Stimulated activated CD8-positive, alpha-beta memory T cell treated with anti-CD3 and anti-CD28 coated beads, Interleukin-12 subunit alpha, Interleukin-12 subunit beta, amount 100 ng/mL, for 24 hours (primary cell): ENCODE measurements around the gene CD300H.

Source experiments
- DNase-seq: peaks from one replicate; pipeline ENCODE4 v3.0.0-alpha.2; 2020; ENCODE audit errors: extremely low read depth

CD300H gene

DNA sequence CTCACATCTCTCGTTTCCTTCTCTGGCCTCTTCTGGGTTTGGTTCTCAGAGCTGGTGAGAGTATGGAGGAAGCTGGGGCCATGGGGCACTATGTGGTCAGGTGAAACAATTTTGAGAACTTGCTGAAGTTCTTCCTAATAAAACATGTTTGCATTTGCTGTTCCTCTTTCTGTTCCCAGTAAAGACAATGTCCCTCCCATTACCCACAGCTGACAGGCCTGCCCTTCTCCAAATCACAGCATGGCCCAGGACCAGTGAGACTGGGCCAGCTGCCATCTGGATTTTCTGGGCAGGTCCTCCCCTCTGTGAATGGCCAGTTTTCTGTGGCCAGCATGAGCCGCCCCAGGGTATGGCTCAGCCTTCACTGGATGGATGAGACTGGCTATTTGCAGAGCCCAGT lies at the start of gene CD300H:
Gene CD300H, minus strand, starts transcription at position 113 of the 400 bp plus-strand sequence.
- DNase-seq, result no peak

DNA sequence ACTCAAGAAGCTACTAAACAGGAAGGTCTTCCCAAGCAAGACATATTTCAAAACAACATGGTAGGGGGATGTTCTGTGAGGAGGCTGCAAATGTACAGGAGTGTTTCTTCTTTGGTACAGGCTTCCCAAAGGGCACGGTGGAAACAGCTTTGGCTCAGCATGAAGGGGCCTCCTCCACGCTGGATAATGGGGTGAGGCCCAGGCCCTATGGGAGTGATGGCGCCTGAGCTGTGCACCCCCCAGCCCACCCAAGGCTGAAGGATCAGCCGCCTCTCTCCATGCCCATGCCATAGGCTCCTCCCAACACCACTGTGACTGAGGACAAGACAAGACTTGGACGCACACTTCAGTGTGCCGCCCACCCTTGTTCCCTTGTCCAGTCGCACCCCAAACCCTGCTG lies 49.4 kb upstream of the CD300H start:
- DNase-seq, result no peak

DNA sequence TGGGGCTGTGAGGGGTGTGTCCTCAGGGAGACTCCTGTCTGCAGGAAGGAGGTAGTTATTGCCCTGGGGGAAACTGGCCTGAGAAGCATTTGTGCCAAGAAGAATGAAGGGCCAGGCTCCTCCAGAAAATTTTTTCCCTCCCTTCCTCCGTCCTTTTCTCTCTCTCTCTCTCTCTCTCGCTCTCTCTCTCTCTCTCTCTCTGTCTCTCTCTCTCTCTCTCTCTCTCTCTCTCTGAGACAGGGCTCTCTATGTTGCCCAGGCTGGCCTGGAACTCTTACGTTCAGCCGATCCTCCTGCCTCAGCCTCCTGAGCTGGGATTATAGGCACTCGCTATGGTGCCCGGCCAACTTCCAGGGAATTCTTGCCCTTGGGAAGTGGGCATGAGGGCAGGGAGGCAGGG lies 44.7 kb upstream of the CD300H start:
- no peak for DNase-seq

DNA sequence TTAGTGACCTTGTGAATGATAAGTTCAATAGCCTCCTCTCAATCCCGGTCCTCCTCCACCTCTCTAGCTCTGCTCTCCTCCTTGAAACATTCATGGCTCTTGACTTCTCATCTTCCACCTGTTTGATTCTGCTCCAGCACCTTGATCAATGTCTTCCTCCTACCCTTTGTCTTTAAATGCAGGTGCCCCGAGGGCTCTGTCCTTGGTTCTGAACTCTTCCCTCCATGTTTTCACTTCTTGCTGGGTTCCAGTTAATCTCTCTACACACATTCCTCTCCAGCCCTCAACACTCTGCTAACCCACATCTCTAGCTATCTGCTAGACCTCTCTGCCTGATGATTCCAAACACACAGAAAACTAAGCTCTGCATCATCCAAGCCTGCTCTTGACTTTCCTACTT lies 42.8 kb upstream of the CD300H start:
- DNase-seq, result no peak

DNA sequence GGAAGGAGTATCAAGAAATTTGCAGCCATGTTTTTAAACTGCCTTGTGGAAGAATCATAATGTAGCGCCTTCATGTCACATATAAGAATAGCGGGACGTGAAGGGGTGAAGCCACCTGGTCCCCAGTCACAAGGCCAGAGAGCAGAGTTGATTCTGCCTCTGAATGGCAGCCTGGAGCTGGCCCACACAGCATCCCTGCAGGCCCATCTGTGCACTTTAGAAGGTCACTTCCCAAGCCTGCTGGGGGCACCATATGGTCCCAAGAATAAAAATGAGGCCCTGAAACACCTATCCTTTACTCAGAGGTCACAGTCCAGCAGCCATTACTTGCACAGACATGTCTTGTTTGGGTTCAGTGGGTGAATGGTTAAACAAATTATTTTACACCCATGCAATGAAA lies 41.2 kb upstream of the CD300H start:
- no peak for DNase-seq

DNA sequence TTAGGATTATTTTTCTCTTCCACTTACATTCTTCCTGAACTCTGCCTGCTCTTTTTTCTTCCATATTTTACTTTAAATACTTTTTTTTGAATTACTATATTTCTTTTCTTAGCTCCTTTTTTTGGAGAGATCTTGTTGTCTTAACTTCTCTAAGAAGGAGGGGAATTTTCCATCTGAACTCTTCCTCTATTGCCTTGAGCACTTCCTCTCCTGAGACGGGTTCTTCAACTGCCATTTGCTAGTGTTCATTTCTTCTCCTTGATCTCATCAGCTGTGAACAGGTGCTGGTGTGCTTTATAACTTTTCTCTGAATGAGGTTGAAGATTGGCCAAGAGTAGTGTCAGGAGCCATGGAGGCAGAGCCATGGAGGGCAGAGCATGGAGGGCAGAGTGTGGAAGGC lies 39.9 kb upstream of the CD300H start:
- no peak for DNase-seq

DNA sequence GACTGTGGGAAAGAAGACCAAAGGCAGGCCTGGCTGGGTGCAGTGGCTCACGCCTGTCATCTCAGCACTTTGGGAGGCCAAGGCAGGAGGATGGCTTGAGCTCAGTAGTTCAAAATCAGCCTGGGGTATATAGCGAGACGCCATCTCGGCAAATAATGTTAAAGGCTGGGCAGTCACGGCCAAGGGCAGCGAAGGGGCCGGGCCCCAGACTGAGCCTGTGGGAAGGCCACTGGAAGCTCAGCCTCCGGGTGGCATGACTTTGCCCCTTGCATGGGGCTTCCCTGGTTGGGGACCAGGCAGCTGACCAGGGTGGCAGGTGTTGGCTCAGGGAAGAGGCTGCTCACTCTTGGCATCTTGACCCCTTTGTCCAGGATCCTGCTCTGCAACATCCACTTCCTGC lies 38.7 kb upstream of the CD300H start:
- DNase-seq, result no peak

DNA sequence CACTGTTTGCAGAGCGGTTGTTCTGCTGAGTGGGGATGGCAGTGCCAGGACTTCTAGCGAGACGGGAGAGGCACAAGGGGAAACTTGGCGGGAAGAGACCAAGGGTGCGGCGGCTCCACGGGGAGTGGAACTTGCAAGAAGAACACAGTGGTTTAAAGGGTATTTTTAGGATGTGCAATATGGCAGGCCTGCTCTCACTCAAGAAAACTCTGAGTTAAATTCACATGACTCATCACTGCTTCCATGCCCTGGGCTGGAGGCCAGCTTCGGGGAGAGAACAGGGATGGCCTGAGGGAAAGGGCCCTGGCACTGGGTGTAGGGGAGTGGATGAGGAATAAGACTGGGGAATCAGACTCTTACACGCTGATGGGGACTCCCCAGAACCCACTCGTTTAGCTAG lies 38.1 kb upstream of the CD300H start:
- DNase-seq, result no peak

DNA sequence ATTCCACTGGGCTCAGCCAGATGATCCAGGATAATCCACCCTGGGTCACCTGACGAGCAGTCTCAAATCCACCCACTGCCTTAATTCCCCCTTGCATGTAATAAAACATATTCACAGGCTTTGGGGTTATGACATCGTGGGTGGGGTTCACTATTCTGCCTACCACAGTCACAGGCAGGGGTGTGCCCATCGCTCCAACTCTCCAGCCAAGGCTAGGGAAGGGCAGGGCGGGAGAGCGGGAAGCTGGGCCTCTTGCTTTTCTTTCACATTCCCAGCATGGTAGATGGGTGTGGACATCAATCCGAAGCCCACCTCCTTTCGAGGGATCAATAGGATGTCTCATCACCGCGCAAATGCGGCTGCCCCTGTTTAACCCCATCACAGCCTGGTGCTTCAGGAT lies 37.5 kb upstream of the CD300H start:
- no peak for DNase-seq

DNA sequence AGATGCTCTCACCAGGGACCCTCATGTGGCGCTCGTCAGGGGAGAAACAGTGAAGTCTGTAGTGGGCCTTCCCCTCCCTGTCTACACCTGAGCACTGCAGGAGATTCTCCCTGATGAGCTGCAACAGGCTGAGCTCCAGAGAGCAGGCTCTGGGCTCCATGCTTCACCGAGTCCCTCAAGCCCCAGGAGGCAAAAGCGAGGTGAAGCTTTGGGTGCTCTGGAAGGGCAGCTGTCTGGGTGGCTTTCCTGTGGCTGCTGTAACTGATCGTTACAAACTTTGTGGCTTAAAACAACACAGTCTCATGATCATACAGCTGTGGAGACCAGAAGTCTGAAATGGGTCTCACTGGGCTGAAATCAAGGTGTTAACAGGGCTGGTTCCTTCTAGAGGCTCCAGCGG lies 36.9 kb upstream of the CD300H start:
- no peak for DNase-seq

DNA sequence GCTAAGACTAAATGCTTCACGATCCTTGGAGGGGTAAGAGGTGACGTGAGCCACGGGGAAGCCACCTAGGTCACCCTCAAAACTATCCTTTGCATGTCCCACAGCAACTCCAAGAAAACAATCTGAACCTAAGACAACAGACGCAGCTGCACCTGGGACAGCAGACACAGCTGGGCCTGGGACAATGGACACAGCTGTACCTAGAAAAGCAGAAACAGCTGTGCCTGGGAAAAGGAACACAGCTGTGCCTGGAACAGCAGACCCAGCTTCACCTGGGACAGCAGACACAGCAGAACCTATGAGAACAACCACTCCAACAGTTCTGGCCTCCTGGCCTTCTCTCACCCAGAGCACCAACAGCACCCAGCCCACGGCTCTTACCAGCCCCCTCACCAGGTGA lies 36.4 kb upstream of the CD300H start:
- no peak for DNase-seq

DNA sequence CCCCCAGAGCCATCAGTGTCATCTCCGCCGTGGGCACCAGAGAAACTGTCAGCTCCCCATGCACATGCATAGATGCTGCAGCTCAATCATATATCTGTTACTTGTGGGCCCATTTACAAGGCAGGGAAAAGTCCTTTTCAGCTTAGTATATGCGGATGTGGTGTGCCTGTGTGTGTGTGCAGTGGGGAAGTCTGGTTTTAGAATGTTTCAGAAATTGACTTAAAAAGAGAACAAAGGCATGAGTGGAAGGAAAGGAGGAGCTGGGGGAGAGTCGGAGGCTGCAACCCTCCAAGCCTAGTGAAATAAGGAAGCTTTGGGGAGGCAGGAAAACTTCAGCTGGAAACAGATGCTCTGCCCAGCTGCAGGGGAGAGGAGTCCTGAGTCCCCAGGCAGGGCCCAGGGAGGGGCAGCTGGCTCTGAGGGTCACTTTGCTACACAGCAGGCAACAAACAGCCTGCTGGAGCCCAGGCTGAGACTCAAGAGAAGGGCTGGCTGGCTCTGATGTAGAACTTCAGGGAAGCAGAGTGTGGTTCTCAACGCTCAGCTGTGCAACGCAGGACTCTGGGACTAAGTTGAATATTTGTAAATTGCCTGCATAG lies 35.8 kb upstream of the CD300H start:
- DNase-seq, result no peak

DNA sequence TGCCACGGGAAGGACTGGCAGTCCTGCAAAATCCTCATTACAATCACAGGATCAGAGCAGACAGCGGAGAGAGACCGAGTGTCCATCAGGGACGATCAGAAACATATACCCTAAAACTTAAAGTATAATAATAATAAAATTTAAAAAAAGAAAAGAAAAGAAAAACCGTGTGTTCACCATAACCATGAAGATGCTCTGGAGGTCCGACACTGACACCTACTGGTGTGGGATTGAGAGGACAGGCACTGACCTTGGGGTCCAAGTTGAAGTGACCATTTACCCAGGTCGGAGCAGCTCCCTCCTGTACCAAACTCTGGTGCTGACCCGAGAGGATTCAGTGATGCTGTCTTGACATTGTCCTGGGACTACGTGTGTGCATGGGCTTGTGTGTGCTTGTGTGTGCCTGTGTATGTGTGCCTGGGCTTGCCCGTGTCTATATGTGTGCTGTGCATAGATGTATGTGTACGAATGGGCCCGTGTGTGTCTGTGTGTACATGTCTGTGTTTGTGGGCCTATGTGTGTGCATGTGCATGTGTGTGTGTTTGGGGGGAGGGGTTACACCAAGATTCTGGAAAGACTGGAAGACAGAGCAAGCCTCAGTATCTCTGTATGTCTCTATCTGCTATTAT lies 34.7 kb upstream of the CD300H start:
- DNase-seq, result no peak

DNA sequence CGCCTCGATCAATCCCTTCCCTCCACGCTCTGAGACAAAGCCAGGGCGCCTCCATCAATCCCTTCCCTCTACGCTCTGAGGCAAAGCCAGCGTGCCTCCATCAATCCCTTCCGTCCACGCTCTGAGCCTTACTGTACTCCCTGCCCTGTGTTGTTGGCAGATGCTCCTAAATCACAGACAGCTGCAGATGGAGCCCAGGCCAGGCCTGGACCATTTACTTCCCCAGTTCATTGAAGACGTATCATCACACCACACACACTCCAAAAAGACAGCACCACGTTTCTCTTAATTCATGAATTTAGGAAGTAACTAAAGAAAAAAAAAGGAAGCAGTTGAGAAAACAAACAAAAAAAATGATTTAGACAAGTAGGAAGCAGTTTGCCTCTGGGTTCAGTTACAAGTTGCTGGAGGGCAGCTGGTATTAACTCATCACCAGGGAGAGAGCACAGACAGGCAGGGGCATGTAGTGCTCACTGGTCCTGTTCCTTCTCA lies 32.2 kb upstream of the CD300H start:
- no peak for DNase-seq

DNA sequence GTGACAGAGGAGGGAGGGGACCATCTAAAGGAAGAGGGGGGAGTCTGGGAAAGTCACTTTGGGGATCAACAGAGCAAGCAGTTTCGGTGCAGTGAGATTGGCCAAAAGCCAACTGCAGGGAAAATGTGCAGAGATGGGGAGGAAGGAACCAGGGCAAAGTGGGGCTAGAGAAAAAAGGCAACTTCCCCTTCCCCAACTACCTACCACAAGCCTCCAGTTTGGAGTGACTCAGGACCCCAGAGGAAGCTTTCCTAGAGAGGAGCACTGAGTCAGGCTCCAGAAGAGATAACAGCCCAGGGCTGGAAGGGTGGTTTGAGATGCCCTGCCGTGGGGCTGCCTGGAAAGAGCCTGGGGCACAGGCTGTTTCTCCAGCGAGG lies 31.7 kb upstream of the CD300H start:
- no peak for DNase-seq

DNA sequence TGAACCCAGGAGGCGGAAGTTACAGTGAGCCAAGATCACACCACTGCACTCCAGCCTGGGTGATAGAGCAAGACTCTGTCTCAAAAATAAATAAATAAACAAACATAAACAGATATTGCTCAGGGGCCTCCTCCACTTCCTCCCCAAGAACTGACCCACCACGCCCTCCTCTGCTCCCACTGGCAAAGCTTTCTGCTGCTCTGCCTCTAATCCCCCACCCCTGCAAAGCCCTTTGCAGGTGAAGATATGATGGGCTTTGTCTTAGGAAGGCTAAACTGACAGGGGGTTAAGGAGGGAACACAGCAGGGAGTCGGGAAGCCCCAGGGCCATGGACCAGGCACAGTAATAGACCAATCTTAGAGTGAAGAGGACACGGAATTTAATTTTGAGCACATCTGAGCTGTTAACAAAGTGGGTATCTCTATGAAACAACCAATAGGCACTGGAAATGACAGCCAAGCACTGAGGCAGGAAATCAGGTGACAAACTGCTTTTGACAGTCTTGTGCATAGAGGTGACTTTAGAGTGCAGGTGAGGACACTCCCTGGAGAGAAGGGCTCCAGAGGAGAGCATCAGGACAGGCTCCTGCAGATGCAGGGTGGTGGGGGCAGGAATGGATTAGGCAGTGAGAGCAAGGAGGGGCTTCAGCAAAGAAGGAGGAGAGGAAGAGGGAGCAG lies 31.2 kb upstream of the CD300H start:
- DNase-seq, result no peak

DNA sequence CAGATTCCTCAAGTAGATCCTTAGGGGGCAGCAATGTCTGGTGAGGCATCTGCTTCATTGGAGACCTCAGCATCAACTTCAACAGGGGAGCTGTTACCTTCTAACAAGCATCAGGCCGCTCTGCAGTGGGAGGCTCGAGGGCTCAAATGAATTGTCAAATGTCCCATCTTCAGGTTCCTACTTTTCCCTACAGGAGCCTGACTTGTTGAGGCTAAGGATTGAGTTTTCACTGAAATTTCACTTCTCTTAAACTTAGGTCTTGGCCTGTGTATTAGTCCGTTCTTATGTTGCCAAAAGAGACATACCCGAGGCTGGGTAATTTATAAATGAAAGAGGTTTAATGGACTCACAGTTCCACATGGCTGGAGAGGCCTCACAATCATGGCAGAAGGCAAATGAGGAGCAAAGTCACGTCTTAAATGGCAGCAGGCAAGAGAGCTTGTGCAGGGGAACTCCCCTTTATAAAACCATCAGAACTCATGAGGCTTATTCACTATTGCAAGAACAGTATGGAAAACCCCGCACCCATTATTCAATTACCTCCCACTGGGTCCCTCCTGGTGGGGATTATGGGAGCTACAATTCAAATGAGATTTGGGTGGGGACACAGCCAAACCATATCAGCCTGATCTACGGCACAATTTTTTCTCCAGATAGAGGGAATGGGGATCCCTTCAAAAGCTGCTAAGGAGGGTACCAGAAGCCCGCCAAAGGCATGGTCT lies 29.9 kb upstream of the CD300H start:
- DNase-seq, result no peak

DNA sequence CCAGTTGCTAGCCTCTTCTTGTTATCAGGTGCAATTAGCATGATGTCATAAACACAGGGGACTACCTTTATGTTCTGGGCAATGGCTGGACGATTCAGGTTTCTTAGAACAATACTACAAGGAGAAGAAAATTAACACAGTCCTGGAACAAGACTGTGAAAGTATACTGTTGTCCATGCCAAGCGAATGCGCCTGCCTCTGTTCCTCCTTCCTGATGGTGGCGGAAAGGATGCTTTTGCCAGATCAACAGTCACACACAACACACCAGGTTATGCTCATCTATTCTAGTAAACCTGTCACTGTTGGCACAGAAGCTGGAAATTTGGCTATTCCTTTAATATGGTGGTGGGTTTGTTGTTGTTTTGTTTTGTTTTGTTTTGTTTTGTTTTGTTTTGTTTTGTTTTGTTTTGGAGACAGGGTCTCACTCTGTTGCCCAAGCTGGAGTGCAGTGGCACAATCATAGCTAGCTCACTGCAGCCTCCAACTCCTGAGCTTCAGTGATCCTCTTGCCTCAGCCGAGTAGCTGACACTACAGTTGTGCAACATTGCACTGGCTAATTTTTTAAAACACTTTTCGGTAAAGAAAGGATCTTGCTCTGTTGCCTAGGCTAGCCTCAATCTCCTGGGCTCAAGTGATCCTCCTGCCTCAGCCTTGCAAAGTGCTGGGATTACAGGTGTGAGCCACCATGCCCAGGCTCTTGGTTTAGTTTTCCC lies 27.9 kb upstream of the CD300H start:
- DNase-seq, result no peak

DNA sequence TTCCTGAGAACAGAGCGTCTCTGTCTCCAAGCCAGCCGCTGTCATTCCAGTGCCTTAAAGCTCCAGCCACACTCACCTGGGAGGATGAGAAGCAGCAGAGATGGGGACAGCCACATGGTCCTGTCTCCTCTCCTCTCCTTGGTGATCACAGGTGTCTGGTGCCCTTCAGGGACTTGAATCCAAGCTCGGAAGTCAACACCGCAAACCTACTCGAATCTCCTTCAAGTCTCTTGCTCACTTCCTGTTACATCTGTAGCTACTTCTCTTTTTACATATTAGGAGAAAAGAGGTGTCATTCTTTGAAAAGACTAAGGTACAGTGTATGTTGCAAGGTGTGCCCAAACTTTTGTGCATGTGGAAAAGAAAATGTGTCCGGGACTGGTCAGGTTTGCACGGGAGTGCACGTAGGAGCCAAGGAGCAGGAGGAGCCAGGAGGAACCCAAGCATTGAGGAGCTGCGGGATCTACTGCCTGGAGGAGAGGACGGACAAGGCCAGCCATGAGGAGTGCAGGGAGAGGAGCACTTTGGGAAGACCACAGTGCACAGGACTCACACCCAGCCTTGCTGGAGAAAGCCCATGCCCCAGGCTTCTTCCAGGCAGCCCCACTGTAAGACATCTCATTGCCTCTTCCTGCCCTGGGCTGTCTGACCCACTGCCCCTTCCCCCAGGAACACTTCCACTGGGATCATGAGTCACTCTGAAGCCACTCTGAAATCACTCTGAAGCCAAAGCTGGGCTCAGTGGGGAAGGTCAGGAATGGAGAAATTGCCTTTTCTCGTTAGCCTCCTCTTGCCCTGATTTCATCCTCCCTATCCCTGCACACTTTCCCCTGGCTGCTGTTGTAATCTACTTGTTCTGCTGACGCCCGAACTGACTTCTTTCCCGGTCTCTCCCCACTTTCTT lies 25.0 kb upstream of the CD300H start, which contains the start of gene CD300LD:
Gene CD300LD, minus strand, starts transcription at position 197 of the 904 bp plus-strand sequence. Its CDS starts 81 bp downstream, at position 116.
- no peak for DNase-seq

DNA sequence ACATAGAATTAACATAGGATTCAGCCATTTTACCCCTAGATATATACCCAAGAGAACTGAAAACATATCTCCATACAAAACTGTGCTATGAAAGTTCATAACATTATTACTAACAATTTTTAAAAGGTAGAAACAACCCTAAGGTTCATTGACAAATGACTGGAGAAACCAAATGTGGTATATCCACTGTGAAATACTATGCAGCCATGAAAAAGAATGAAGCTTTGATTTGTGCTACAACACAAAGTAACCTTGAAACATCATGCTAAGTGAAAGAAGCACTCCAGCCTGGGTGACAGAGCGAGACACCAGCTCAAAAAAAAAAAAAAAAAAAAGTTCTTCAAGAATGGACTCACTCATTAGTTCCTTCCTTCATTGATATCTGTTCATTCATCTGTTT lies 24.2 kb upstream of the CD300H start:
- DNase-seq, result no peak

DNA sequence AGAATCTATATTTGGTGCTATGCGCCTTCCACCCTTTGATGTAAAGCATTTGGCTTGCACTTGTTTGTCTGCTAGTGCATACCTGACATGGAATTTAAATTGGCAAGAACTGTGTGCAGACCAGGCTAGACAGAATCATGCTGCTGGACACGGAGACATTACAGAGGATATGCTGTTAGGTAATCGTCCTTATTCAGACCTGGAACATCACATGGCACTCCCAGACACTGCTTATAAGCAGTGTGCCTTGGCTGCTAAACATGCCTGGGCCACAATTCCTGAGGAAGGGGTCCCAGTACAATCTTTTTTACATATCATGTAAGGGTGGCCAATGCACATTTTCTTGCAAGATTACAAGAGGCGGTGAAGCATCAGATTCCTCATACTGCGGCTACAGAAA lies 18.4 kb upstream of the CD300H start:
- no peak for DNase-seq
